Limb (tissue), 2 donors: ENCODE measurements around the gene DPP10.
"Not testable (repeated sequence)": the region's sequence is repeated elsewhere in the genome, so short reads cannot be mapped to it uniquely, and the experiment has no call there.

Source experiments
- DNase-seq, 2 donors: peaks; one replicate each; pipeline ENCODE4 v3.0.0-alpha.2; 2016; ENCODE audit errors: extremely low spot score in 2 of 2

DPP10 gene

GRCh38 chr2:114714313-114714712 lies 271.9 kb downstream of the DPP10 start:
- no peak for DNase-seq

GRCh38 chr2:114717049-114717448 lies 274.6 kb downstream of the DPP10 start:
- no peak for DNase-seq

GRCh38 chr2:114724454-114724853 lies 282.0 kb downstream of the DPP10 start:
- no peak for DNase-seq

GRCh38 chr2:114727012-114727411 lies 284.6 kb downstream of the DPP10 start:
- DNase-seq: no peak

GRCh38 chr2:114728372-114728771 lies 285.9 kb downstream of the DPP10 start:
- no peak for DNase-seq

- peak in 1 of 2 donors; percentile 24 for DNase-seq
These were observed 286.6 kb downstream of the DPP10 start for GRCh38 chr2:114729026-114729425.

GRCh38 chr2:114735126-114735525 lies 292.7 kb downstream of the DPP10 start:
- no peak for DNase-seq

GRCh38 chr2:114742245-114742644 lies 299.8 kb downstream of the DPP10 start:
- no peak for DNase-seq

GRCh38 chr2:114745700-114746099 lies 303.3 kb downstream of the DPP10 start:
- DNase-seq: no peak

- not testable (repeated sequence) for DNase-seq
These were observed 305.7 kb downstream of the DPP10 start for GRCh38 chr2:114748175-114748574.

- DNase-seq: no peak
These were observed 310.0 kb downstream of the DPP10 start for GRCh38 chr2:114752425-114752824.

GRCh38 chr2:114753145-114753544 lies 310.7 kb downstream of the DPP10 start:
- DNase-seq: no peak

- DNase-seq: no peak
These were observed 312.6 kb downstream of the DPP10 start for GRCh38 chr2:114754907-114755563.

- no peak for DNase-seq
These were observed 319.9 kb downstream of the DPP10 start for GRCh38 chr2:114762376-114762775.

GRCh38 chr2:114762986-114763385 lies 320.5 kb downstream of the DPP10 start:
- no peak for DNase-seq

- DNase-seq: no peak
These were observed 326.7 kb downstream of the DPP10 start for GRCh38 chr2:114769110-114769509.

GRCh38 chr2:114769991-114770390 lies 327.6 kb downstream of the DPP10 start:
- DNase-seq: no peak

GRCh38 chr2:114784046-114784445 lies 341.6 kb downstream of the DPP10 start:
- no peak for DNase-seq

GRCh38 chr2:114784890-114785583 lies 342.6 kb downstream of the DPP10 start:
- DNase-seq: no peak

GRCh38 chr2:114786901-114787300 lies 344.5 kb downstream of the DPP10 start:
- no peak for DNase-seq

- no peak for DNase-seq
These were observed 345.0 kb downstream of the DPP10 start for GRCh38 chr2:114787486-114787885.

GRCh38 chr2:114789989-114790388 lies 347.5 kb downstream of the DPP10 start:
- no peak for DNase-seq

- no peak for DNase-seq
These were observed 355.1 kb downstream of the DPP10 start for GRCh38 chr2:114797540-114797939.
